ENCODE data around the gene PAFAH1B1. TPM values are rescaled to one million over a fixed set of nuclear protein-coding genes. Genes with fewer than 3 reads are reported as not detected.
"Not testable (repeated sequence)": the region's sequence is repeated elsewhere in the genome, so short reads cannot be mapped to it uniquely, and the experiment has no call there.

The PAFAH1B1 gene
- 88.3 and 129 TPM in 2 replicates for total RNA-seq

DNA sequence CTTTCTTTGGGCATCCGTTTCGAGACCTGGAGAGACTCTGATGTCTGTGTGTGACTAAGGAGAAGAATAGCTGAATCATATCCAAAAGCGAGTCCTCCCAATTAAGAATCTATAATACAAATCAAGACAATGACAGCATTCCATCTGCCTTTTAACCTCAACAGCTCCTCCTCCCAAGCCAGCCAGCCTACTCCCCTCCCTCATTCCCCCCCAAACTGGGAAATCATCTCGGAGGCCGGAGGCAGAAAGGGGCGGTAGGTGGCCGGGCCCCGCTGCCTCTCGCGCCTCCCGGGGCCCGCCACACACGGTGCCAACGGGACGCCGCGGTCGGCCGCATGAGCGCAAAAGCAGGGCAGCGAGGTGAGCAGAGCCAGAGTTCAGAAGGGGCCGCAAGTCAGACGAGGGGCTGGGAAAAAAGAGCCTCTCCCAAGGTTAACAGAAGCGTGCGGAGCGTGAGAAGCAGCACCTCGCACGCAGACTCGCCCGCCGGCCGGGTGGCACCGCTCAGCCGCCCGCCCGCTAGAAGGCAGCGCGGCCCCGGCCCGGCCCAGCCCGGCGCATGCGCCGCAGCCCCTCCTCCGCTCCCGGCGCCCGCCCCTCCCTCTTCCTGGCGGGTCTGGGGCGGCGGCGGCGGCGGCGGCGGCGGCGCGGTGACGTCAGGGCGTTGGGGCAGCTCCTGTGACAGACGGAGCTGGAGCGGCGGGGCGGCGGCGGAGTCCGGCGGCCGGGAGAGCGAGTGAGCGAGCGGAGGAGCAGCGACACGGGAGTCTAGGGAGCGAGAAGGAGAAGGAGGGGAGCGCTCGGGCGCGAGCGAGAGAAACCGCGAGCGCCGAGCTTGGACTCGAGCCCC lies at the start of gene PAFAH1B1:
Gene PAFAH1B1, plus strand, starts transcription at position 684 of the 850 bp plus-strand sequence. CDS start 44,635 bp downstream, outside the sequence.
- peak; percentile 95 for DNase-seq

GRCh38 chr17:2545393-2545792 lies 48.1 kb upstream of the PAFAH1B1 start:
- DNase-seq, result no peak

DNA sequence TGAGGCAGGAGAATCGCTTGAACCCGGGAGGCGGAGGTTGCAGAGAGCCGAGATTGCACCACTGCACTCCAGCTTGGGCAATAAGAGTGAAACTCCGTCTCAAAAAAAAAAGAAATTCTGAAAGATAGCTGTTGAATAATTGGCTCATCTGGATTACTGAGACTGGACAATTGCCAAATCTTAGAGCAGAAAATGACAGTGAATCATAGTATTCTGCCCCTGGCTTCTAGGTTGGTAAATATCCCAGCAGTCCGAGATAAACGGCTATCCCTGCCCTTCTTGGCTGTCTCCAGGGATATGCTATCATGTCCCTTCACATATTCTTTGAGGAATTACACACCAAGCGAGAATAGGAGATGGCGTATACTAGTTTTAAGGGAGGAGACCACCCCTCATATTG lies 46.3 kb upstream of the PAFAH1B1 start:
- peak; percentile 24 for DNase-seq

DNA sequence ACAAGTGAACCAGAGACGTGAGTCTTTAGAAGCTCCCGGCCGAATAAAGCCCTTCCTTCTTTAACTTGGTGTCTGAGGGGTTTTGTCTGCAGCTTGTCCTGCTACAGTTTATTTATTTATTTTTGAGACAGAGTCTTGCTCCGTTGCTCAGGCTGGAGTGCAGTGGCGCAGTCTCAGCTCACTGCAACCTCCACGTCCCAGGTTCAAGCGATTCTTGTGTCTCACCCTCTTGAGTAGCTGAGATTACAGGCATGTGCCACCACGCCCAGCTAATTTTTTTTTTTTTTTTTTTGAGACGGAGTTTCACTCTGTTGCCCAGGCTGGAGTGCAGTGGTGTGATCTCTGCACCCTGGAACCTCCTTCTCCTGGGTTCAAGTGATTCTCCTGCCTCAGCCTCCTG lies 45.4 kb upstream of the PAFAH1B1 start:
- DNase-seq, result not testable (repeated sequence)

- no peak for DNase-seq
These were observed 43.9 kb upstream of the PAFAH1B1 start for GRCh38 chr17:2549392-2550211.

DNA sequence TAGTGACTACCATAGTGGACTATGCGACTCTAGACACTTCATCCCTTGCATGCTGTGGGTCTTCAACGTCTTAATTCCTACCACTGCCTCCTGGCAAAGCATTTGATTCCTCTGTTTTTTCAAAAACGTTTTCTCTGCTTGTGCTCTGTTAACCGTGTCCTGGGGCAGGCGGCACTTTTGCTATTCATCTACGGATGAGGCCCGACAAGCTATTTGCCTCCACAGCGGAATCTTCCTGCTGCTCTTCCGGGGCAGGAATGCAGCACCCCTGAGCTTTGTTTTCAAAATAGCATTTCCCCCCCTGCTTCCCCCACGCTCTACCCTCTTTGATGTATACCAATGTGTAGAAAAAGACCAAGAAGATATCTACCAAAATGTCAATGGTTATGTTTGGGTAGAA lies 42.0 kb upstream of the PAFAH1B1 start:
- DNase-seq, result no peak

- DNase-seq, result no peak
These were observed 41.5 kb upstream of the PAFAH1B1 start for GRCh38 chr17:2551928-2552327.

- DNase-seq, result peak; percentile 88
These were observed 32.8 kb upstream of the PAFAH1B1 start for GRCh38 chr17:2560658-2561057.

DNA sequence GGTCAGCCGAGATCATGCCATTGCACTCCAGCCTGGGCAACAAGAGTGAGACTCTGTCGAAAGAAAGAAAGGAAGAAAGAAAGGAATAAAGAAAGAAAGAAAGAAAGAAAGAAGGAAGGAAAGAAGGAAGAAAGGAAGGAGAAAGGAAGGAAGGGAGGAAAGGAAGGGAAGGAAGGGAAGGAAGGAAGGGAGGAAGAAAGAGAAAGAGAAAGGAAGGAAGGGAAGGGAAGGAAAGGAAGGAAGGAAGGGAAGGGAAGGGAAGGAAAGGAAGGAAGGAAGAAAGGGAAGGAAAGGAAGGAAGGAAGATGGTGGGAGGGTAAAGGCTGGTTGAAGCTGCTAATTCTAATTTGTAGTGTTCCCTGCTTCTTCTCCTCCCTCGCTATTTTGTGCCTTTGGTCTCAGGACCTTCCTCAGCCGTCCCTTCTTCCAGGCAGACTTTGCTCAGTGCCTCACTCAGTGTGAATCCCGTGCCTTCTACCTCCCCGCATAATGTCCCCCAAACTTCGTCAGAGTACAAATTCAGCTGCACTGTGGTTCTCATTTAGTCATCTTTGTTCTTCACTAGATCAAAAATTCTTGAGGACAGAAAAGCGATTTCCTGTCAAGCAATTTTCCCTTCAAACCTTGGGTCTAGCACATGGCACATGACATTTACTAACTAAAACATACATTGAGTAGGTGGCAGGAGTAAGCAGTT lies 31.1 kb upstream of the PAFAH1B1 start:
- no peak for DNase-seq

DNA sequence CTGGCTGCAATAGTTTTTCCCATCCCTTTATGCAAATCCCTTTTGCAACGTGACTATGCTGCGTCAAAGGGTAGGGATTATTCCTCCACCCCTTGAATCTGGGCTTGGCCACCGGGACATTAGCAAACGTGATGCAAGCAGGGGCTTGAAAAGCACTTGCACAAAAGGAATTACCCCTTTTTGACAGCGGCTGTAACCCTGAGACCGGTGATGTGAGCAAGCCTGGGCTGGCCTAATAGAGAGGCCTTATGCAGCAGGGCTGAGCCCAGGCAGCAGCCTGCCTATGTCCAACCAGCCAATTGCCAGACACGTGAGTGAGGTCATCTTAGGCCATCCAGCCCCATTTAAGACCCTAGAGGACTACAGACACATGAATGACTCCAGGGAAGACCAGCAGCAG lies 30.4 kb upstream of the PAFAH1B1 start:
- no peak for DNase-seq

DNA sequence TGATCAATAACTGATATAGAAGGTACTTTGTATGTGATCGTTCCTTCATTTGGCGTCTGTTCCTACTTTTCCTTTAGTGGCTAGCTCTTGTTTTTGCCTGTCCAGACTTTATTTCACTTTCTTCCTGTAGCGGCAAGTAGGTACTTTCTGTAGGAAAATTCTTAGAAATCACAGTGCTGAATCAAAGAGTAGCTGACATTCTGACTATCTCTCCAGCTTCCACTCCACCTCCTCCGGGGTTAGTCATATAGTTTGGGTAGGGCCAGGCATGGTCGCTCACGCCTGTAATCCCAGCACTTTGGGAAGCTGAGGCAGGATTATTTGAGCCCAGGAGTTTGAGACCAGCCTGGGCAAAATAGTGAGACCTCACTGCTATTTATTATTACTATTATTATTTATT lies 29.9 kb upstream of the PAFAH1B1 start:
- DNase-seq, result no peak

GRCh38 chr17:2564877-2565276 lies 28.6 kb upstream of the PAFAH1B1 start:
- peak; percentile 46 for DNase-seq

DNA sequence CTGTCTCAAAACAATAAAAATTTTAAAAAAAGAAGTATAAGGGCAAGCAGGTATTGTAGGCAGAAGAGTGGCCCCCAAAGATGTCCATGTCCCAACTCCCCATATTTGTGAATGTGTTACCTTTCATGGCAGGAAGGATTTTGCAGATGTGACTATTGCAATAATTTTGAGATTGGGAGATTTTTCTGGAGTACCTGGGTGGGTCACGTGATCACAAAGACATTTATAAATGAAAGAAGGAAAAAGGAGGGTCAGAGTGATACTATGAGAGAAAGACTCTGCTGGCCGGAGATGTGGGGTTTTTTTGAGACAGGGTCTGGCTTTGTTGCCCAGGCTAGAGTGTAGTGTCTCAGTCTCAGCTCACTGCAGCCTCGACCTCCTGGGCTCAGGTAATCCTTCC lies 27.4 kb upstream of the PAFAH1B1 start:
- no peak for DNase-seq

GRCh38 chr17:2571523-2572303 lies 21.7 kb upstream of the PAFAH1B1 start:
- DNase-seq, result no peak

DNA sequence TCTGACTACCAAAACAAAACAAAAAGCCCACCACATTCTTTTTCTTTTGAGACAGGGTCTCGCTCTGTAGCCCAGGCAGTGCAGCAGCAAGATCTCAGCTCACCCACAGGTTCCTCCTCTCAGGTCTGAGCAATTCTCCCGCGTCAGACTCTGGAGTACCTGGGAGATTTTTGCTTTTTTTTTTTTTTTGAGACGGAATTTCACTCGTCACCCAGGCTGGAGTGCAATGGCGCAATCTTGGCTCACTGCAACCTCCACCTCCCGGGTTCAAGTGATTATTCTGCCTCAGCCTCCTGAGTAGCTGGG lies 21.2 kb upstream of the PAFAH1B1 start:
- not testable (repeated sequence) for DNase-seq

GRCh38 chr17:2580151-2580550 lies 13.3 kb upstream of the PAFAH1B1 start:
- DNase-seq, result no peak

- no peak for DNase-seq
These were observed 12.8 kb upstream of the PAFAH1B1 start for GRCh38 chr17:2580661-2581060.

DNA sequence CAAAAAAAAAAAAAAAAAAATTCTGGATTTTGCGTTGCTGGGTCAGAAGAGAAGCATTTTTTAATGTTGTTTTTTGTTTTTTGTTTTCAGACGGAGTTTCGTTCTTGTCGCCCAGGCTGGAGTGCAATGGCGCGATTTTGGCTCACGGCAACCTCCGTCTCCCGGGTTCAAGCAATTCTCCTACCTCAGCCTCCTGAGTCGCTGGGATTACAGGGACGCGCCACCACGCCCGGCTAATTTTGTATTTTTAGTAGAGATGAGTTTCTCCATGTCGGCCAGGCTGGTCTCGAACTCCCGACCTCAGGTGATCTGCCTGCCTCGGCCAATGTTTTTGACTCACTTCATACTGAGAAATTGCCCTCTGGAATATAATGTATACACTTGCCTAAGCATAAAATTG lies 11.0 kb upstream of the PAFAH1B1 start:
- DNase-seq, result no peak

DNA sequence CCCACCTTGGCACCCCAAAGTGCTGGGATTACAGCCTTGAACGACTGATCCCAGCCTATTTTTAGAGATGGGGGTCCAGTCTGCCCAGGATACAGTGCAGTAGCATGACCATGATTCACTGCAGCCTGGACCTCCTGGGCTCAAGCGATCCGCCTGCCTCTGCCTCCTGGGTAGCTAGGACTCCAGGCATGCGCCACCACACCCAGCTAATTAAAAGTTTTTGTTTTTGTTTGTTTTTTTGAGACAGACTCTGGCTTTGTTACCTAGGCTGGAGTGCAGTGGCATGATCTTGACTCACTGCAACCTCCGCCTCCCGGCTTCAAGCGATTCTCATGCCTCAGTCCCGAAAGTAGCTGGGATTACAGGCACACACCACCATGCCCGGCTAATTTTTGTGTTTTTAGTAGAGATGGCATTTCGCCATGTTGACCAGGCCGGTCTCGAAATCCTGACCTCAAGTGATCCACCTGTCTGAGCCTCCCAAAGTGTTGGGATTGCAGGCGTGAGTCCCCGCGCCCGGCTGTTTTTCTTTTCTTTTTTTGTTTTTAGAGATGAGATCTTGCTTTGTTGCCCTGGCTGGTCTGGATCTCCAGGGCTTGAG lies 2.3 kb upstream of the PAFAH1B1 start:
- no peak for DNase-seq

DNA sequence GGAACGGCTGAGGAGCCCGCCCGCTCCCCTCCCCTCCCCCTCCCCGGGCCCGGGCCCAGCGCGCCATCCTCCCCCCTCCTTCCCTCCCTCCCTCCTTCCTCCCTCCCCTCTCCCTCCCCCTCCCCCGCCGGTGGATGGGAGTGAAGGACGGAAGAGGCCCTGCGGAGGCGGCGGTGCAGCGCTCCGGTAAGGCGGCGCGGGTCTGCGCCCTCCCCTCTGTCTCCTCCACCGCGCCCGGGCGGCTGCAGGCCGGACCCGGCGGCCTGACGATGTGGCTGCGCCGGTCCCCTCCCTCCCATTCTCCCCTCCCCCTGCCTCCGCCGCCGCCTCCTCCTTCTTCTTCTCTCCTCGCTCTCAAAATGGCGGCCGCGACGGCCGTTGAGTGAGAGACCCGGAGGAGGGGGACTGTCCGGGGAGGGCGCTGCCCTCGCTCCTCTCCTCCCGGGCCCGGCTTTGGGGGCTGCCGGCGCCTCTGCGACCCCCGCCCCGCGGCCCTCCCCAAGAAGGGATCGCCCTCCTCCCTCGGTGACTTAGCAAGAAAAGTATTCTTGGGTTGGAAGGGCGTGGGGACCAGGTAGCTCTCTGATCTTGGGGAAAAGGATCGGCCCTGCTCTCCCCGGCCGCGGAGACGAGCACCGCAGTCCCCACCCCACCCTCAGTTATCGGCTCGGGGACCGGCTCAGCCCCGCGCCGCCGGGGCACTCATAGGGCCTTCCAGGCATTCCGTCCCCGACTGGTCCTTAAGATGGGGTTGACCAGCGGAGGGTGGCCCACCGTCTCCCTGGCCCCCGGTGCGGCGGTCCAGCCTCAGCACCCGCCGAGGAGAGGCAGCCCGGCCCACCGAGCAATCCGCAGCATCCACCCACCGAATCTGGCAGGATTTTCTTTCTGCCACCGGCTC lies 617 bp downstream of the PAFAH1B1 start:
- peak; percentile 78 for DNase-seq

All from dermis blood vessel endothelial cell (primary cell).